ENCODE data around the gene SYNM. TPM values are rescaled to one million over a fixed set of nuclear protein-coding genes. Genes with fewer than 3 reads are reported as not detected.

The SYNM gene, protein sequence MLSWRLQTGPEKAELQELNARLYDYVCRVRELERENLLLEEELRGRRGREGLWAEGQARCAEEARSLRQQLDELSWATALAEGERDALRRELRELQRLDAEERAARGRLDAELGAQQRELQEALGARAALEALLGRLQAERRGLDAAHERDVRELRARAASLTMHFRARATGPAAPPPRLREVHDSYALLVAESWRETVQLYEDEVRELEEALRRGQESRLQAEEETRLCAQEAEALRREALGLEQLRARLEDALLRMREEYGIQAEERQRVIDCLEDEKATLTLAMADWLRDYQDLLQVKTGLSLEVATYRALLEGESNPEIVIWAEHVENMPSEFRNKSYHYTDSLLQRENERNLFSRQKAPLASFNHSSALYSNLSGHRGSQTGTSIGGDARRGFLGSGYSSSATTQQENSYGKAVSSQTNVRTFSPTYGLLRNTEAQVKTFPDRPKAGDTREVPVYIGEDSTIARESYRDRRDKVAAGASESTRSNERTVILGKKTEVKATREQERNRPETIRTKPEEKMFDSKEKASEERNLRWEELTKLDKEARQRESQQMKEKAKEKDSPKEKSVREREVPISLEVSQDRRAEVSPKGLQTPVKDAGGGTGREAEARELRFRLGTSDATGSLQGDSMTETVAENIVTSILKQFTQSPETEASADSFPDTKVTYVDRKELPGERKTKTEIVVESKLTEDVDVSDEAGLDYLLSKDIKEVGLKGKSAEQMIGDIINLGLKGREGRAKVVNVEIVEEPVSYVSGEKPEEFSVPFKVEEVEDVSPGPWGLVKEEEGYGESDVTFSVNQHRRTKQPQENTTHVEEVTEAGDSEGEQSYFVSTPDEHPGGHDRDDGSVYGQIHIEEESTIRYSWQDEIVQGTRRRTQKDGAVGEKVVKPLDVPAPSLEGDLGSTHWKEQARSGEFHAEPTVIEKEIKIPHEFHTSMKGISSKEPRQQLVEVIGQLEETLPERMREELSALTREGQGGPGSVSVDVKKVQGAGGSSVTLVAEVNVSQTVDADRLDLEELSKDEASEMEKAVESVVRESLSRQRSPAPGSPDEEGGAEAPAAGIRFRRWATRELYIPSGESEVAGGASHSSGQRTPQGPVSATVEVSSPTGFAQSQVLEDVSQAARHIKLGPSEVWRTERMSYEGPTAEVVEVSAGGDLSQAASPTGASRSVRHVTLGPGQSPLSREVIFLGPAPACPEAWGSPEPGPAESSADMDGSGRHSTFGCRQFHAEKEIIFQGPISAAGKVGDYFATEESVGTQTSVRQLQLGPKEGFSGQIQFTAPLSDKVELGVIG (N-terminal part only)
- 1.8 TPM in 2 replicates for polyA plus RNA-seq (2011; rRNA removed)
- 2.1 and 3.3 TPM in 2 replicates for polyA minus RNA-seq (2011; rRNA and poly(A)+ RNA removed)

GRCh38 chr15:99104788-99105513 is at the start of gene SYNM:
Gene SYNM (plus strand): TSS chr15:99105080. CDS start chr15:99105200, 120 bp downstream.
- H3K27me3 ChIP-seq (ENCODE audit: control insufficient read depth, insufficient read depth, low read length), result peaks cover 9% of the 10 kb centered on the region; the same call in 1 of the 2 replicates
- H3K36me3 ChIP-seq (ENCODE audit: control insufficient read depth, insufficient read depth, low read length), result no peaks in the 10 kb centered on the region
- CTCF ChIA-PET, result interaction anchor here (0.6 to 2.7 kb wide), 26 partner anchors 9 to 612 kb away, joined by 3 to 30 read pairs (median 4); no protein-coding TSS in a partner anchor
- DNase-seq (ENCODE audit: low read depth), result no peak
- peak within 1 kb of the TSS; percentile 43 for H3K4me3 ChIP-seq (ENCODE audit: low read depth, low read length)
- TF ChIP-seq, protein P1, sequence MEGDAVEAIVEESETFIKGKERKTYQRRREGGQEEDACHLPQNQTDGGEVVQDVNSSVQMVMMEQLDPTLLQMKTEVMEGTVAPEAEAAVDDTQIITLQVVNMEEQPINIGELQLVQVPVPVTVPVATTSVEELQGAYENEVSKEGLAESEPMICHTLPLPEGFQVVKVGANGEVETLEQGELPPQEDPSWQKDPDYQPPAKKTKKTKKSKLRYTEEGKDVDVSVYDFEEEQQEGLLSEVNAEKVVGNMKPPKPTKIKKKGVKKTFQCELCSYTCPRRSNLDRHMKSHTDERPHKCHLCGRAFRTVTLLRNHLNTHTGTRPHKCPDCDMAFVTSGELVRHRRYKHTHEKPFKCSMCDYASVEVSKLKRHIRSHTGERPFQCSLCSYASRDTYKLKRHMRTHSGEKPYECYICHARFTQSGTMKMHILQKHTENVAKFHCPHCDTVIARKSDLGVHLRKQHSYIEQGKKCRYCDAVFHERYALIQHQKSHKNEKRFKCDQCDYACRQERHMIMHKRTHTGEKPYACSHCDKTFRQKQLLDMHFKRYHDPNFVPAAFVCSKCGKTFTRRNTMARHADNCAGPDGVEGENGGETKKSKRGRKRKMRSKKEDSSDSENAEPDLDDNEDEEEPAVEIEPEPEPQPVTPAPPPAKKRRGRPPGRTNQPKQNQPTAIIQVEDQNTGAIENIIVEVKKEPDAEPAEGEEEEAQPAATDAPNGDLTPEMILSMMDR (IDR thresholded peaks at IDR 0.05; ENCODE audit: insufficient read depth, low read depth, low read length), result peak; percentile 47
- POLR2A ChIA-PET, result no interaction called here

- ChIA-PET POLR2A (no interaction called here), CTCF (interaction anchor here (4.4 kb wide), 1 partner anchor 11 kb away, joined by 14 read pairs; no protein-coding TSS in a partner anchor)
Observed at GRCh38 chr15:99055555-99056134, 49.2 kb upstream of the SYNM start.

GRCh38 chr15:99057020-99057419 is 47.9 kb upstream of the SYNM start:
- no peaks in the 10 kb centered on the region for H3K27me3 ChIP-seq (ENCODE audit: control insufficient read depth, insufficient read depth, low read length)
- CTCF ChIA-PET, result interaction anchor here (1.6 to 4.4 kb wide), 2 partner anchors 12 to 175 kb away, joined by 6 to 14 read pairs; no protein-coding TSS in a partner anchor
- POLR2A ChIA-PET, result interaction anchor here (0.7 kb wide), 1 partner anchor 197 kb away, joined by 9 read pairs; no protein-coding TSS in a partner anchor
- H3K36me3 ChIP-seq (ENCODE audit: control insufficient read depth, insufficient read depth, low read length), result no peaks in the 10 kb centered on the region
- TF ChIP-seq, protein P1 (IDR thresholded peaks at IDR 0.05; ENCODE audit: insufficient read depth, low read depth, low read length), result no peak
- no peak overlapping the region for H3K4me3 ChIP-seq (ENCODE audit: low read depth, low read length)
- no peak for DNase-seq (ENCODE audit: low read depth)

More at GRCh38 chr15:99055555-99056134, 49.2 kb upstream of the SYNM start:
- Histone ChIP-seq H3K4me3 (ENCODE audit: low read depth, low read length) (no peak overlapping the region), H3K36me3 (ENCODE audit: control insufficient read depth, insufficient read depth, low read length) (no peaks in the 10 kb centered on the region), H3K27me3 (ENCODE audit: control insufficient read depth, insufficient read depth, low read length) (peaks cover 2% of the 10 kb centered on the region)
- no peak for DNase-seq (ENCODE audit: low read depth)
- TF ChIP-seq, protein P1 (IDR thresholded peaks at IDR 0.05; ENCODE audit: insufficient read depth, low read depth, low read length), result no peak

DNA sequence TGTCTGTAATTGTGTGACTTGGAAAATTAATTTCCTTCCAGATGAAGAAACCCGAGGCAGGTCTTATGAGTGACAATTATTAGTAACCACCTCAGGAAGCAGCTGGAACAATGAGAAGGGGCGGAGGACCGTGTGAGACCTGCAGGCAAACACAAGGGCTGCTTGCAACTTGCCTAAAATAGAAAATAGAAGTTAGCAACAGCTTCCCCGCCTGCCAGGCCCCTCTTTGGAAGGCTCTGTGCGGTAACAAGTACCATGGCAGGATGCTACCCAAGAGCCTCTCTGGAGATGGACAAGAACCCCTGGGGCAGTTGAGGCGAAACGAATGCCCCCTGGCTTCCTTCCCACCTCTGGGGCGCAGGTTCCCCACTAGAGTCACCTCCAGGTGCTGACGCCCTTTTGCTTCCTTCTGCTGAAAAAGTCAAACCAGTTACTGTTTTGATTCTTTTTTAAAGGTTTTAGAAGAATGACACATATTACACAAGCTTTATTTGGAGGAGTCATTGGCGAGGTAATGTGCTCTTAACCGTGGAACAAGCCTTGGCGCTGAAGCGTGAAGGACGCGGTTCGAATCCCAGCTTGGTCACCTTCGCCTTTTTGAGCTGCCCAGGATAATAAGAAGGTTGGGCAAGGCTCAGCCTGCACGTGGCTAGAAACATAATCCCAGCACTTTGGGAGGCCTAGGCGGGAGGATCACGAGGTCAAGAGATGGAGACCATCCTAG is 47.0 kb upstream of the SYNM start:
- no peaks in the 10 kb centered on the region for H3K36me3 ChIP-seq (ENCODE audit: control insufficient read depth, insufficient read depth, low read length)
- TF ChIP-seq, protein P1 (IDR thresholded peaks at IDR 0.05; ENCODE audit: insufficient read depth, low read depth, low read length), result no peak
- no peak for DNase-seq (ENCODE audit: low read depth)
- H3K4me3 ChIP-seq (ENCODE audit: low read depth, low read length), result no peak overlapping the region
- 0 out of 2 replicates have a peak, but pooled peaks cover 1% of the 10 kb centered on the region for H3K27me3 ChIP-seq (ENCODE audit: control insufficient read depth, insufficient read depth, low read length)
- ChIA-PET CTCF (interaction anchor here (0.9 to 4.4 kb wide), 9 partner anchors 13 to 201 kb away, joined by 3 to 21 read pairs (median 6); no protein-coding TSS in a partner anchor), POLR2A (interaction anchor here (0.6 kb wide), 1 partner anchor 240 kb away, joined by 3 read pairs; no protein-coding TSS in a partner anchor)

All from BJ (cell line).